ENCODE results near the gene XPO4.
"Not testable (repeated sequence)": the region's sequence is repeated elsewhere in the genome, so short reads cannot be mapped to it uniquely, and the experiment has no call there.

The XPO4 gene

GRCh38 chr13:20921572-20921971 is 19.0 kb upstream of the XPO4 start:
- no peak for TF ChIP-seq CTCF (IDR thresholded peaks at IDR 0.05; ENCODE audit: insufficient read depth, low read length, poor library complexity, severe bottlenecking)
- H3K4me3 ChIP-seq (replicated peaks; ENCODE audit: low read depth, low read length) = no peak overlapping the region
- H3K36me3 ChIP-seq (ENCODE audit: control insufficient read depth, insufficient read depth, low read length) = no peaks in the 10 kb centered on the region
- H3K27me3 ChIP-seq (replicated peaks; ENCODE audit: control insufficient read depth, insufficient read depth, low read length) = no peaks in the 10 kb centered on the region
- DNase-seq (ENCODE audit: extremely low read depth, insufficient read length) = no peak

- H3K36me3 ChIP-seq (ENCODE audit: control insufficient read depth, insufficient read depth, low read length); H3K4me3 ChIP-seq (replicated peaks; ENCODE audit: low read depth, low read length); DNase-seq (ENCODE audit: extremely low read depth, insufficient read length): not testable (repeated sequence)
These were observed 13.1 kb upstream of the XPO4 start for GRCh38 chr13:20915676-20916075.

GRCh38 chr13:20911037-20911436 is 8.5 kb upstream of the XPO4 start:
- no peak for TF ChIP-seq CTCF (IDR thresholded peaks at IDR 0.05; ENCODE audit: insufficient read depth, low read length, poor library complexity, severe bottlenecking)
- DNase-seq (ENCODE audit: extremely low read depth, insufficient read length) = no peak
- Histone ChIP-seq H3K36me3 (ENCODE audit: control insufficient read depth, insufficient read depth, low read length) (no peaks in the 10 kb centered on the region), H3K27me3 (replicated peaks; ENCODE audit: control insufficient read depth, insufficient read depth, low read length) (no peaks in the 10 kb centered on the region), H3K4me3 (replicated peaks; ENCODE audit: low read depth, low read length) (no peak overlapping the region)

More at GRCh38 chr13:20915676-20916075, 13.1 kb upstream of the XPO4 start:
- H3K27me3 ChIP-seq (replicated peaks; ENCODE audit: control insufficient read depth, insufficient read depth, low read length) = not testable (repeated sequence)

GRCh38 chr13:20908714-20909497 is 6.4 kb upstream of the XPO4 start:
- no peak for DNase-seq (ENCODE audit: extremely low read depth, insufficient read length)
- no peaks in the 10 kb centered on the region for H3K27me3 ChIP-seq (replicated peaks; ENCODE audit: control insufficient read depth, insufficient read depth, low read length)
- no peak overlapping the region for H3K4me3 ChIP-seq (replicated peaks; ENCODE audit: low read depth, low read length)
- H3K36me3 ChIP-seq (ENCODE audit: control insufficient read depth, insufficient read depth, low read length) = no peaks in the 10 kb centered on the region
- TF ChIP-seq CTCF (IDR thresholded peaks at IDR 0.05; ENCODE audit: insufficient read depth, low read length, poor library complexity, severe bottlenecking) = no peak

- Histone ChIP-seq H3K36me3 (ENCODE audit: control insufficient read depth, insufficient read depth, low read length) (no peaks in the 10 kb centered on the region), H3K4me3 (replicated peaks; ENCODE audit: low read depth, low read length) (no peak overlapping the region), H3K27me3 (replicated peaks; ENCODE audit: control insufficient read depth, insufficient read depth, low read length) (no peaks in the 10 kb centered on the region)
- no peak for TF ChIP-seq CTCF (IDR thresholded peaks at IDR 0.05; ENCODE audit: insufficient read depth, low read length, poor library complexity, severe bottlenecking)
- no peak for DNase-seq (ENCODE audit: extremely low read depth, insufficient read length)
These were observed 2.4 kb upstream of the XPO4 start for GRCh38 chr13:20904908-20905307.

GRCh38 chr13:20903164-20903475 is 574 bp upstream of the XPO4 start:
- no peaks in the 10 kb centered on the region for H3K36me3 ChIP-seq (ENCODE audit: control insufficient read depth, insufficient read depth, low read length)
- H3K27me3 ChIP-seq (replicated peaks; ENCODE audit: control insufficient read depth, insufficient read depth, low read length) = no peaks in the 10 kb centered on the region
- H3K4me3 ChIP-seq (replicated peaks; ENCODE audit: low read depth, low read length) = peak overlapping the region; percentile 99
- no peak for DNase-seq (ENCODE audit: extremely low read depth, insufficient read length)
- TF ChIP-seq CTCF (IDR thresholded peaks at IDR 0.05; ENCODE audit: insufficient read depth, low read length, poor library complexity, severe bottlenecking) = no peak
